ENCODE results near the gene B3GALT4.

B3GALT4 gene

DNA sequence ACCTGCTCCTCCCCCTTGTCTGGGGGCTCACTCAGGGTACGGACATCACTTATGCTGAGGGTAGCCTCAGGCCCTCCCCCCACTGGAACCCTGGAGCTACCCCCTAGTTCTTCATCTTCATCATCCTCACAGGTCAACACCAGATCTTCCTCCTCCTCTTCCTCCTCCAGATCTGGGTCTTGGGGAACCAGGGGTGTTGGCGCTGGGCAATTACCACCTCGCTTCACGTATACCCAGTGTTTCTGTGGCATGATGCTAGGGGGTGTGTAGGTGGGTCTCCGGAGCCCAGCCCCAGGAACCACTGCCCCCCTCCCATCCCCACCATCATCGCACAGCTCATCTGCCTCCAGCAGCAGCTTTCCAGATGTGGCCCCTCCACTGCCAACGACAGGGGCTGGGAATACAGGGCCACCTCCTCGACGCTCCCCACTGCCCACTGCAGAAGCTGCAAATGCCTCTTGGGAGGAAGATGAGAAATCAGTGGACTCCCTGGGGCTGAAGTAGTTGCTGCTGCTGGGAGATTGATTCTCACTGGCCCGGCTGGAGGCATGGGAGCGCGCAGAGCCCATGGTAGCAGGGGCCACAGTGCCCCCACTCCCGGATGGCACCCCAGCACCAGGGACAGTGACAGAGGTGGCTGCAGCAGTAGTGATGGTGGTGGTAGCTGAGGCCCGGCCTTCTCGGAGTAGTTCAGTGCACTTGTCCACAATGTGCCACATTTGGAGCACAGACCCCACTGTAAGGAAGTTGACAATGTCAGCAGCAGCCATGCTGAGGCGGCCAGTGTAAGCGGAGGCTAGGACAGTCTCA is 39.1 kb downstream of the B3GALT4 start:
- no peak for DNase-seq (ENCODE audit: low read depth)

DNA sequence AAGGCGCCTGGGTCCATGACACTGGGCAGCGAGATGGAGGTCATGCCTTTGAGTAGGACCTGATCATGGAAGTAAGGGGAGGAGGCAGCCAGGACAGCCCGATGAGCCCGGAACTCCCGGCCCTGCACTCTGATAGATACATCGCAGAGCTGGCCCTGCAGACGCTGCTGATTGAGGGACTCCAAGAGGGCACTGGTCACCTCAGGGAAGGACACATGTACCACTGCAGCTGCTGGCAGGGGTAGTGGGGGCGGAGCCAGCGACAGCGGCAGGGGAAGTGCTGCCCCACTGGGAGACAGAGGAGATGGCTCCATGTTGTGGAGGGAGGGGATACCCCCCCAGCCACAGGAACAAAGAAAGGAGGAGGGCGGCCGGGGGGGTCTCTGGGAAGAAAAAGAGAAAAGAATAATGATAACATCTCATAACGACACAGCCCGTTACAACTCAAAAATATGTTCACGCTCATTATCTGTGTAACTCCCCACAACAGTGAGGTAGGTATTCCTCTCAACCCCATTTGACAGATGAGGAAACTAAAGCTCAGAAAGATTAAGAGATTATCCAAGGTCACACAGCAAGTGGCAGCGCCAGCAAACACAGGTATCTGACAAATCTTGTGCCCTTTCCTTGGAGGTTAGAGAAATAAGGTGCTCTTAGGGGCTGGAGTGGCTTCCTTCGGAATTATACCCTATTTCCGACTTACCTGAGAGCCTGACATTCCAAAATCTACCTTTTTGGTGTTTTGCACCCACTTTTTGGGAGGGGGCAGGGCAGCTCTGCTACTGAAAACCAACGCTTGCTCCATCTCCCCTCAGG is 39.9 kb downstream of the B3GALT4 start:
- no peak for DNase-seq (ENCODE audit: low read depth)

DNA sequence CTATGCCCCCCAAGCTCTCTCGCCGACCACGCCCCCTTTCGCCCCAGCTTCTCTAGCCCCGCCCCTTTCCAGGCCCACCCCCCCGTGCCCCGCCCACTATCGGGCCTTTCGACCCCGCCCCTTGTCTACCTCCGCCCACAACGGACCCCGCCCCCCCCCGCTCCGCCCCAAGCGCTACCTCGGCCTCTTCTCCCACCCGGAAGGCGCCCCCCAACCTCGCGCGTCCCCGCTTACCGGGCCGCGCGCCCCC is 40.4 kb downstream of the B3GALT4 start:
- peak; percentile 52 for DNase-seq (ENCODE audit: low read depth)

DNA sequence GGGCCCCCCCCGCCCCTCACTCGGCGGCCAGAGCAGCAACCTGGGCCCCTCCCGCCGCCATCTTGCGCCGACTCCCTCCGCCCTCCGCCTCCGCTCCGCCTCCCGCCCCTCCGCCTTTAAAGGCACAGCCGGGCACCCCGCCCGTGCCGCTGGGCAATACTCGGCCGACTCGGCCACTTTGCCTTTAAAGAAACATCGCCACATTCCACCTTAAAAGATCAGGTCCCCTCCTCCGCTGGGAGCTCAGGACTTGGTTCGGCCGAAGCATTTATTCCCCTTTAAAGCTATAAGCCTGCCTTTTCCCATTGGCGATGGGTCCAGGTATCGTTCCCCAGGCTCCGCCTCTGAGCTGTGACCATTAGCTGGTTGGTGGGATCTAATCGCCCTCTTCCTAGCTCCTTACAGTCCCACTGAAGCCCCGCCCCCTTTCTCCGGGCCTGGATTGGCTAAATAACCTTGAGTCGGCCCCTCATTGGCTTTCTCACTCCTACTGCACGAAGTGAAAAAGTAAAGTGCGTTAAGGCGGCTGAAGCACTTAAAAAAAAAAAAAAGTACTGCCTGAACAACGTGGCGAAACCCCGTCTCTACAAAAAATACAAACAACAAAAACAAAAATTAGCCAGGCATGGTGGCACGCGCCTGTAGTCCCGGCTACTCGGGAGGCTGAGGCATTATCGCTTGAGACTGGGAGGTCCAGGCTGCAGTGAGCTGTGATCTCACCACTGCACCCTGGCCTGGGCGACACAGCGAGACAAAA is 40.9 kb downstream of the B3GALT4 start, which contains the start of gene ZBTB22:
ZBTB22 (minus strand) TSS at position 76 of the 757 bp plus-strand sequence. CDS start 828 bp downstream, outside the sequence.
- peak; percentile 88 for DNase-seq (ENCODE audit: low read depth)

DNA sequence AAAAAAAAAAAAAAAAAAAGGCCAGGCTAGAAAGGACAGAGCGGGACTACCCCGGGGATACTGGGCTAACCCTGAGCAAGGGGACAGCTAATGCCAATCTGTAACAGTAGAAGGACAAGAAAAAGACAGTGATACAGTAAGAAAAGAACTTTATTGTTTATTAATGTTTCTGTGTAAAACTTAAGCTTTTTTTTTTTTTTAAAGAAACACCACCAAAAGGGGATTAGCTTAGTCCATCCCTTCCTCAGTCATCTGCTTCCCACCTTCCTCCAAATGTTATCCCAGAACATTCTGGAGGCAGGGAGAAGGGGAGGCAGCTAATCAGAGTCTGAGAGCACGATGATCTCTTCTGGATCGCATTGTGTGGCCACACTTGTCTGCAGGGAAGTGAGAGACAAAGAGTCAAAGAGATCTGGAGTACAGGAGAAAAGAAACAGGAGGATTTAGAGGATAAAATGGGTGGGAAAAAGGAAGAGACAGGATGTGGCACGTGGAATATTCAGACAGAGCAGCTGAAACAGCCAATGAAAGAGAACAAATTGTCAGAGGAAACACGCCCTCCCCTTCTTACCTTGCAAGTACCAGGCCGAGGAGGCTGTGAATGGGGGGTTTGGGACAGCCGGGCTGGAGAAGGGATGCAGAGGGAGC is 41.6 kb downstream of the B3GALT4 start:
- no peak for DNase-seq (ENCODE audit: low read depth)

DNA sequence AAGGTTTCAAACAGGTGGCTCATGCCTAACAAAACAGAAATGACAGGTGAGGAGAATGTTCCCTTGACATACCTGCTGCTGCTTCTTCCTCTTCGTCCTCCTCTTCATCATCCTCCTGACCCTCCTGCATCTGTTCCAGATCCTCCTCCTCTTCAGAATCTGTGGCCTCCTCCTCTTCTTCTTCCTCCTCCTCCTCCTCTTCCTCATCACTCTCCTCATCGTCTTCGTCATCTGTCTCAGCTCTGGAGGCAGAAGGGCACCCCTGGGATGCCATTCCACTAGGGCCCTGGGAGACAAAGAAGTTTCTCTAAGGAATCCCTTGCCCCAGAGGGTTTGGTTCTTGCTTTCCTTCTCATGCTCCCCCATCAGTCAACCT is 43.0 kb downstream of the B3GALT4 start:
- DNase-seq (ENCODE audit: low read depth): no peak

DNA sequence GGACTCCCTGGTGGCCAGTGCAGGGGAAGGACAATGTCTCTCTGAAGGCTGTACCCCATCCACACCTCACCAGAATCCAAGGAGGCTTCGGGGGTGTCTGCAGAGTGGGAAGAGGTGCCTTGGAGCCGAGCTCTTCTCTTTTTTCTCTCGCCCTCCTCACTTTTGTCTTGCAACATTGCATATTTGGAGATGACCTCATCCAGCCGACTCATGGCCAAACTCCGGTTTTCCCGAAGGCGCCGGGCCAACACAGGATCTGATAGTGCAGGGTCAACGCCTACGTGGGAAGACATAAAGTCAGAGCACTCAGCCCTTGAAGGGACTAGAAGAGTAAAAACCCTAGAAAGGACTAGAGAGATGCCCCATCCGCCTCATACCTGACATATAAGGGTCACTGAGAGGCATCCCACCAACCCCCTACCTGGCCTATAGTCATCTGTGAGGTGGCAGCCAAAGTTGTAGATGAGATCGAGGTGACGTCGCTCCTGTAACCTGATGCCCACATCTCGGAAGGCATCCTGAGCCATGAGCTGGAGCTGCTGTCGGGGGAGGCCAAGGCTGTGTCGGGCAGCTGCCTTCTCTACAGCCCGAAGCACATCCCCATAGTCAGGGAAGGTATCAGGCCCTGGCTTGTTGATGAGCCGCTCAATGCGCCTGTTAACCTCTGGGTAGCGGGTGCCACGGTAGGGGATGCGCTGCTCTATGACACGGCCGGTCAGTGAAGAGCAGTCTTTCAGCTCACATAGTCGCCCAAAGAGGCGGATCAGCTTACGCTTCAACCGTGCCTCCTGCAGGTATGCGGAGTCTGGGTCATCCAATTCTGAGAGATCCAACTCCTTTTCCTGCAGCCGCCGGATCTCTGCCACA is 43.6 kb downstream of the B3GALT4 start:
- DNase-seq (ENCODE audit: low read depth): no peak

DNA sequence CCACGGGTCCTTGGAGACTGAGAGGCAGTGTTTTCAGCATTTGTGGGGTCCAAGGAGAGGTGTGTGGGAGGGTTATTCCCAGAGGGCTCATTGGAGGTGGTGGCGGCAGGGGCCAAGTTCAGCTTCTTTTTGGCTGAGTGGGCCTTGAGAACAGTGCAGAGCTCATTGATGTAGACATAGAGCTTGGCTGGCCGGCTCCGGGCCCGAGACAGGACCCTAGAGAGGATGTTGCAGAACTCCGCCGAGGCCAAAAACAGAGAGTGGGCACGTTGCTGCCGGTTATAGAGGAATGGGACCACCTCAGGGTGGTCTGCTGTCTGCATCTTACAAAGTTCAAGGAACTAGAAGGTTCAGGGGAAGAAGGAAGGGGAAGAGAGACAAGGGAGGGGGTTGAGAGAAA is 44.3 kb downstream of the B3GALT4 start:
- no peak for DNase-seq (ENCODE audit: low read depth)

DNA sequence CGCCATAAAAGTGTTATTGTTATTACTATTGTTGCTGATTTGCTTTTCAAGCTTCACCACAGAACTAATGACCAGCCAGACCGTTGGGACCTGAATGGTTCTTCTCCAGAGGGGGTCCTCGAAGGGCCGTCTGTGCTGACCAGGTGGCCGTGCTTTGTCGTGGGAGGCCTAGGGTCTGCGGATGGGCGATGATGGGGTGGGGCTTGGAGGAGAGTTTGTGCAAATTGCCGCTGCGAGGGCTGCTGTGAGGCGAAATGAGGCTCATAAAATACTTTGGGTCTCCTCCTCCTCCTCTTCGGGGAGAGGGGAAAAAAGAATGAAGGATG is 46.7 kb downstream of the B3GALT4 start:
- no peak for DNase-seq (ENCODE audit: low read depth)

DNA sequence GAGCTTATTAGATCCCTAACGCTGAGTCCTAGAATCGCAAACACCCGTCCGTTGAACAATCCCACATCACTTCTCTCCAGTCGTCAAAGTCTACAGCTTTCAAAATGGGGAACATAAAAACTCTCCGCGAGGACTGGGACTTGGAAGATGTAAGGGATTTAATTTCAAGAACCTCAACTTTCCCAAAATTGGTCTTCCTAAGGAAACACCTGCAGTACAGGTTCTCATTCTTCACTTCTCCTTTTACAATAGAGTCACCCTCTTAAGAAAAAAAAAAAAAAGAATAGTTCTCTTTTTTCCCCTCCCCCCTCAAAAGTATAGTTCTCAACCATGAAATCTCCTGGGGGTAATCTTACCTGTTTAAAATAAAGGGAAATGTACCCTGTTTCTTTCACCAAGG is 47.2 kb downstream of the B3GALT4 start:
- no peak for DNase-seq (ENCODE audit: low read depth)

Data from activated T-helper 1 cell treated with Interleukin-2 at 50 U/mL for 16 hours (primary cell).